Measurements from ENCODE around the gene ISCA2. TPM values are rescaled to one million over a fixed set of nuclear protein-coding genes. Genes with fewer than 3 reads are reported as not detected.
"Not testable (repeated sequence)": the region's sequence is repeated elsewhere in the genome, so short reads cannot be mapped to it uniquely, and the experiment has no call there.

ISCA2 gene
- total RNA-seq, 1 donor from 2014 or later = 37.2 TPM

GRCh38 chr14:74535756-74536325 lies 42.3 kb downstream of the ISCA2 start:
- no peaks in the 10 kb centered on the region for H3K9me3 Mint-ChIP-seq (ENCODE audit: low read depth)
- TF ChIP-seq, protein P1, sequence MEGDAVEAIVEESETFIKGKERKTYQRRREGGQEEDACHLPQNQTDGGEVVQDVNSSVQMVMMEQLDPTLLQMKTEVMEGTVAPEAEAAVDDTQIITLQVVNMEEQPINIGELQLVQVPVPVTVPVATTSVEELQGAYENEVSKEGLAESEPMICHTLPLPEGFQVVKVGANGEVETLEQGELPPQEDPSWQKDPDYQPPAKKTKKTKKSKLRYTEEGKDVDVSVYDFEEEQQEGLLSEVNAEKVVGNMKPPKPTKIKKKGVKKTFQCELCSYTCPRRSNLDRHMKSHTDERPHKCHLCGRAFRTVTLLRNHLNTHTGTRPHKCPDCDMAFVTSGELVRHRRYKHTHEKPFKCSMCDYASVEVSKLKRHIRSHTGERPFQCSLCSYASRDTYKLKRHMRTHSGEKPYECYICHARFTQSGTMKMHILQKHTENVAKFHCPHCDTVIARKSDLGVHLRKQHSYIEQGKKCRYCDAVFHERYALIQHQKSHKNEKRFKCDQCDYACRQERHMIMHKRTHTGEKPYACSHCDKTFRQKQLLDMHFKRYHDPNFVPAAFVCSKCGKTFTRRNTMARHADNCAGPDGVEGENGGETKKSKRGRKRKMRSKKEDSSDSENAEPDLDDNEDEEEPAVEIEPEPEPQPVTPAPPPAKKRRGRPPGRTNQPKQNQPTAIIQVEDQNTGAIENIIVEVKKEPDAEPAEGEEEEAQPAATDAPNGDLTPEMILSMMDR (IDR thresholded peaks at IDR 0.05; ENCODE audit: unreplicated experiment) = no peak
- no peaks in the 10 kb centered on the region for H3K4me1 Mint-ChIP-seq (ENCODE audit: low read depth)
- H3K4me3 Mint-ChIP-seq (ENCODE audit: low read depth) = no peak overlapping the region
- peaks cover 7% of the 10 kb centered on the region for H3K27me3 Mint-ChIP-seq
- DNase-seq (ENCODE audit: low spot score, unreplicated experiment) = no peak
- H3K36me3 Mint-ChIP-seq (ENCODE audit: insufficient read depth) = no peaks in the 10 kb centered on the region
- no peak overlapping the region for H3K27ac Mint-ChIP-seq

DNA sequence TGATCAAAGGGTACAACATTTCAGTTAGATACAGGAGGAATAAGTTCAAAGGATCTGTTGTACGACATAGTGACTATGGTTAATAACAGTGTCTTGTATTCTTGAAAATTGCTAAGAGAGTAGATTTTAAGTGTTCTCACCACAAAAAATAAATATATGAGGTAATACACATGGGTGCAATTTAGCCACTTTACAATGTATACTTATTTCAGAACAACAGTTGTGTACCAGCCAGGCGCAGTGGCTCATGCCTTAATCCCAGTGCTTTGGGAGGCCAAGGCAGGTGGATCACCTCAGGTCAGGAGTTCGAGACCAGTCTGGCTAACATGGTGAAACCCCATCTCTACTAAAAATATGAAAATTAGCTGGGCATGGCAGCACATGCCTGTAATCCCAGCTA lies 42.8 kb downstream of the ISCA2 start:
- not testable (repeated sequence) for H3K9me3 Mint-ChIP-seq (ENCODE audit: low read depth); DNase-seq (ENCODE audit: low spot score, unreplicated experiment); H3K4me1 Mint-ChIP-seq (ENCODE audit: low read depth); H3K27ac Mint-ChIP-seq; H3K27me3 Mint-ChIP-seq; H3K4me3 Mint-ChIP-seq (ENCODE audit: low read depth); H3K36me3 Mint-ChIP-seq (ENCODE audit: insufficient read depth)

DNA sequence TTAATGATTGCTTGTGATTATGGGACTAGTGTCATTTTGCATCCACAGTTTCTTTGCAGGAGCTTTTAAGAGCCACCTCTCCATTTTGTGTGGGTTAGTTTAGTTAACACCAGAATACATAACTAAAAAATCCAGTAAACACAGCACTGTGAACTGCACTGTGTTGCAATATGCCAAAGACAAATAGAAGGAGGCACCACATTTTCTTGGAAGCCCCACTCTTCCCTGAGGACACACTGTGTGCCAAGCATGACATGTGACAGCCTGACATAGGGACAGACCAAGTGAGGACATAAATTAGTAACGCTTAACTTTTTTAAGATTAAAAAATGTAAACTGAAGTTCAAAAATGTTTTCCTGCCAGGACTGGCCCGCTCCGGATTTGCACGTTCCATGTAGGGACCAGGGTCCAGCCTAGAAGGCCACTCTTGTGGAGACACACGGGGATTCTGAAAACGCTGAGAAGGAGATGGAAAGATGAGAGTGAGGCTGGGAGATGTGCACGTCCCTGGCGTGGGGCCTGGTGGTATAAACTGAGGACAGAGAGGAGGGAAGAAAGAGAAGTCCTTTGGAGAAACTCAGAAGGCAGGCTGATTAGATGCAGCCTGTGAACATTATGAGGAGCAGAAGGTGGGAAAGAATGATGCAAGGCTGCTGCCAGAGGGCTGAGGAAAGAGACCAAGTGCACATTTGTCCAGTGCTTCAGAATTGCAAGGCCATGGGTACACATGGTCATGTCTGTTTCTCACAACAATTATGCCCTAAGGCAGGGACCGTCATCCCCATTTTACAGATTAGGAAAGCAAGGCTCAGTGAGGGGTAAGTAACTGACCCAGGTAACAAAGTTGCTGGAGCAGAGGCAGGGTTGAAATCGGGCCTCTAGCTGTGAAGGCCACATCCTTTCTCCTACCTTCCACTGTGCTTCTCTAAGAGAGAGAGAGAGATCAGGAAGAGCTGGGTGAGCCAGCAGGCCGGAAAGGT lies 45.1 kb downstream of the ISCA2 start:
- Mint-ChIP-seq H3K4me1 (ENCODE audit: low read depth) (no peaks in the 10 kb centered on the region), H3K4me3 (ENCODE audit: low read depth) (no peak overlapping the region), H3K9me3 (ENCODE audit: low read depth) (no peaks in the 10 kb centered on the region), H3K36me3 (ENCODE audit: insufficient read depth) (no peaks in the 10 kb centered on the region), H3K27ac (no peak overlapping the region), H3K27me3 (peaks cover 13% of the 10 kb centered on the region)
- DNase-seq (ENCODE audit: low spot score, unreplicated experiment) = no peak
- TF ChIP-seq, protein P1 (IDR thresholded peaks at IDR 0.05; ENCODE audit: unreplicated experiment) = no peak

DNA sequence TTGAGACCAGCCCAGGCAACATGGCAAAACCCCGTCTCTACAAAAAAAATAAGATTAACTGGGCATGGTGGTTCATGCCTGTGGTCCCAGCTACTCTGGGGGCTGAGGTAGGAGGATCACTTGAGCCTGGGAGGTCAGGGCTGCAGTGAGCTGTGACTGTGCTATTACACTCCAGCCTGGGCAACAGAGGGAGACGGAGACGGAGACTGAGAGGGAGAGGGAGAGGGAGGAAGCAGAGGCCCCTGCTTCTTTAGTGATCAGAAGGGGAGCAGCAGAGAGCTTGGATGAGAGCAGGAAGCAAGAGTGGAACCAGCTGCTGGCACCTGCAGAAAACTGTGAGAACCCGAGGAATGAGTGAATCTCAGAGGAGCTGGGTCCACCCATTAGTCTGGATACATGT lies 45.9 kb downstream of the ISCA2 start:
- no peak for DNase-seq (ENCODE audit: low spot score, unreplicated experiment)
- no peaks in the 10 kb centered on the region for H3K36me3 Mint-ChIP-seq (ENCODE audit: insufficient read depth)
- H3K4me1 Mint-ChIP-seq (ENCODE audit: low read depth) = no peaks in the 10 kb centered on the region
- peaks cover 18% of the 10 kb centered on the region for H3K27me3 Mint-ChIP-seq
- H3K4me3 Mint-ChIP-seq (ENCODE audit: low read depth) = no peak overlapping the region
- H3K27ac Mint-ChIP-seq = no peak overlapping the region
- no peaks in the 10 kb centered on the region for H3K9me3 Mint-ChIP-seq (ENCODE audit: low read depth)
- TF ChIP-seq, protein P1 (IDR thresholded peaks at IDR 0.05; ENCODE audit: unreplicated experiment) = no peak

GRCh38 chr14:74541225-74541624 lies 47.7 kb downstream of the ISCA2 start:
- Mint-ChIP-seq H3K4me1 (ENCODE audit: low read depth) (no peaks in the 10 kb centered on the region), H3K36me3 (ENCODE audit: insufficient read depth) (no peaks in the 10 kb centered on the region), H3K9me3 (ENCODE audit: low read depth) (no peaks in the 10 kb centered on the region), H3K27ac (no peak overlapping the region), H3K27me3 (peaks cover 29% of the 10 kb centered on the region), H3K4me3 (ENCODE audit: low read depth) (no peak overlapping the region)
- TF ChIP-seq, protein P1 (IDR thresholded peaks at IDR 0.05; ENCODE audit: unreplicated experiment) = no peak
- no peak for DNase-seq (ENCODE audit: low spot score, unreplicated experiment)
